GM12878 (cell line): Measurements from ENCODE around the gene NLRC3. TPM values are rescaled to one million over a fixed set of nuclear protein-coding genes. Genes with fewer than 3 reads are reported as not detected.
A peak's percentile ranks its signal among the peaks of the same experiment; 100 is the strongest.

Experiments
- ATF7 ChIP-seq: fragments of 450-650 bp; IDR thresholded peaks from 2 replicates; pipeline ENCODE4 v1.6.1; 2016; ENCODE audit warnings: low read depth, mild to moderate bottlenecking
- CHD4 ChIP-seq: fragments of 200-600 bp; sonication (generic); IDR thresholded peaks from 2 replicates; pipeline ENCODE4 v1.6.1; 2016; ENCODE audit warnings: mild to moderate bottlenecking
- DPF2 ChIP-seq: fragments of 450-650 bp; IDR thresholded peaks from 2 replicates; pipeline ENCODE4 v1.6.1; 2017; ENCODE audit warnings: mild to moderate bottlenecking
- HCFC1 ChIP-seq: fragments of 150-350 bp; IDR thresholded peaks from 2 replicates; pipeline ENCODE4 v1.6.1; 2014; ENCODE audit warnings: low read length
- HDAC6 ChIP-seq: fragments of 200-600 bp; sonication (generic); IDR thresholded peaks from one replicate; pipeline ENCODE4 v1.8.0; 2017; ENCODE audit warnings: antibody characterized with exemption; ENCODE audit not compliant: unreplicated experiment
- HDGF ChIP-seq: fragments of 450-650 bp; IDR thresholded peaks from 2 replicates; pipeline ENCODE4 v1.6.1; 2016; ENCODE audit warnings: antibody characterized with exemption
- KDM1A ChIP-seq: fragments of 200-600 bp; sonication (generic); IDR thresholded peaks from 2 replicates; pipeline ENCODE4 v1.6.1; 2016; ENCODE audit warnings: borderline replicate concordance
- MTA3 ChIP-seq: IDR thresholded peaks from 2 replicates; pipeline ENCODE4 v1.6.1; 2012; ENCODE audit warnings: low read length, inconsistent platforms, borderline replicate concordance
- SMARCA5 ChIP-seq: fragments of 450-650 bp; IDR thresholded peaks from 2 replicates; pipeline ENCODE4 v1.6.1; 2017; ENCODE audit warnings: mild to moderate bottlenecking
- YY1 ChIP-seq: IDR thresholded peaks from 2 replicates; pipeline ENCODE4 v1.6.1; 2011; ENCODE audit warnings: low read depth, mild to moderate bottlenecking, low read length
- ZNF274 ChIP-seq: IDR thresholded peaks from one replicate; pipeline ENCODE4 v1.8.0; 2011; ENCODE audit not compliant: insufficient read length, insufficient read depth
- ZSCAN29 ChIP-seq: fragments of 450-650 bp; IDR thresholded peaks from 2 replicates; pipeline ENCODE4 v1.6.1; 2017; ENCODE audit warnings: mild to moderate bottlenecking, moderate library complexity
- polyA plus RNA-seq, 11 experiments: library from polyadenylated mRNA; depleted of rRNA in 4 of 11; unstranded in 6 of 11; stranded (reverse) in 5 of 11; fragments of >200 nt; fragmentation: Nextera tagmentation in 4 of 11; fragmentation: Illumina TruSeq in 1 of 11; extraction: Ambion mirVana in 4 of 11; extraction: Trizol in 1 of 11; gene quantifications; 1 replicate in 1 of 11; 2 replicates in 10 of 11; pipeline versions ENCODE4 v1.2.1 to v1.2.3, GENCODE V29; 2011 to 2016; ENCODE audit warnings: inconsistent platforms in 2 of 11, missing spikeins in 2 of 11, low read depth in 1 of 11
- total RNA-seq, 4 experiments: library from RNA; depleted of rRNA in 3 of 4; stranded (reverse); fragments of >200 nt in 3 of 4; fragmentation: Illumina TruSeq in 1 of 4; extraction: Trizol in 1 of 4; gene quantifications; 2 replicates each; pipeline versions ENCODE4 v1.2.1 to v1.2.3, GENCODE V29; 2013 to 2021
- TF ChIP-seq, protein P1 (sequence below): fragments of 450-650 bp; IDR thresholded peaks from 2 replicates; pipeline ENCODE4 v1.6.1; 2017; ENCODE audit warnings: borderline replicate concordance
- TF ChIP-seq, protein P2 (sequence below): IDR thresholded peaks from 2 replicates; pipeline ENCODE4 v1.6.1; 2011; ENCODE audit warnings: low read depth, low read length, improper control_type of control experiment, borderline replicate concordance
- TF ChIP-seq, protein P3 (sequence below): fragments of 450-650 bp; formaldehyde crosslinking; IDR thresholded peaks from 2 replicates; pipeline ENCODE4 v1.4.0; 2022; ENCODE audit warnings: mild to moderate bottlenecking, moderate library complexity
- TF ChIP-seq, protein P4 (sequence below): IDR thresholded peaks from 2 replicates; pipeline ENCODE4 v1.6.1; 2011; ENCODE audit warnings: low read depth, mild to moderate bottlenecking, low read length, moderate library complexity, borderline replicate concordance; ENCODE audit errors: extremely low read depth
- TF ChIP-seq, protein P5 (sequence below): IDR thresholded peaks from 2 replicates; pipeline ENCODE4 v1.6.1; 2012; ENCODE audit warnings: low read depth, low read length, improper control_type of control experiment
- TF ChIP-seq, protein P6 (sequence below): fragments of 450-650 bp; IDR thresholded peaks from 2 replicates; pipeline ENCODE4 v1.6.1; 2017; ENCODE audit warnings: mild to moderate bottlenecking, low read depth, inconsistent platforms; ENCODE audit not compliant: poor library complexity, severe bottlenecking

Gene NLRC3
- total and polyA plus RNA-seq, 10 of the 15 experiments (the other 5 are each of a cell fraction or from before 2014, with no cell fraction given) = 2.2 to 17.8 (median 7.6) TPM

DNA sequence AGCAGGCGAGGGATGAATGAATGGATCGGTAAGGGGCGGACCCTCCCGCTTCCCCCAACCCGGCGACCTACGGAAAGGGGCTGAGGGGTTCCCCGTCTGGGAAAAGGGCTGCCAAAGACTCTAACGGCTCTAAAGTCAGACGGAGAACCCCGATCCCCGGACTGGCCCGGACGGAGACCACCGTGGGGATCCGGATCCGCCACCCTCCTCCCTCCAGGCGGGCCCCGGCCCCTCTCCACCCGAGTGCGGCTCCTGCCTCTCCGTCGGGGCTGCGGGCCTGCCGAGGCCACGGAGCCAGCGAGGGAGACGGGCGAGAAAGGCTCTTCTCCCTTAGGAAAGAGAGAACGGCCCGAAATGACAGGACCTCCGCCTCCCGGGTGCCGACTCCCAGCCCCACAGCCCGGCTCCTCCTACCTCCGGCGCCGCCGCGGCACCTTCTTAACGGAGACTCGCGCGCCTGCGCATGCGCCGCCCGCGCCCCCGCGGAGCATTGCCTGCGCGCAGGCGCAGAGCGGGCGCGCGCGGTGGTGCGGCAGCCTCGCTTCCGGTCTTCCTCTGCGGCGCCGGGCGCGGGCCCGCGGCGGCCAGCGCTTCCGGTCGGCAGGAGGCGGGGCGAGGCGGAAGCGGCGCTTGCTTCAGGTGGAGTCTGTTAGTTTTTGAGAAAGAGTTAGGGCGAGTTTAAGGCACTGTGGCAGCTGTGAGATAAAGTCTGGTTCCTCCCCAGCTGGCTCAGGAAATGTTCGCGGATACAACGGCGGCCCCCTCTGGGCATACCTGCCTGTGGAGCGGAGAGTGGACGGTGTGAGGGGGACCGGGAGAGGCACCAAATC, 34.2 kb upstream of the NLRC3 start, which contains the start of gene SLX4 (continued):
- no peak for TF ChIP-seq CHD4
- no peak for TF ChIP-seq MTA3
- TF ChIP-seq ATF7 = no peak
- TF ChIP-seq, protein P1, sequence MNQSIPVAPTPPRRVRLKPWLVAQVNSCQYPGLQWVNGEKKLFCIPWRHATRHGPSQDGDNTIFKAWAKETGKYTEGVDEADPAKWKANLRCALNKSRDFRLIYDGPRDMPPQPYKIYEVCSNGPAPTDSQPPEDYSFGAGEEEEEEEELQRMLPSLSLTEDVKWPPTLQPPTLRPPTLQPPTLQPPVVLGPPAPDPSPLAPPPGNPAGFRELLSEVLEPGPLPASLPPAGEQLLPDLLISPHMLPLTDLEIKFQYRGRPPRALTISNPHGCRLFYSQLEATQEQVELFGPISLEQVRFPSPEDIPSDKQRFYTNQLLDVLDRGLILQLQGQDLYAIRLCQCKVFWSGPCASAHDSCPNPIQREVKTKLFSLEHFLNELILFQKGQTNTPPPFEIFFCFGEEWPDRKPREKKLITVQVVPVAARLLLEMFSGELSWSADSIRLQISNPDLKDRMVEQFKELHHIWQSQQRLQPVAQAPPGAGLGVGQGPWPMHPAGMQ = no peak
- no peak for TF ChIP-seq ZSCAN29
- no peak for TF ChIP-seq KDM1A
- peak; percentile 65; the same call in 1 of the 2 replicates for TF ChIP-seq DPF2
- no peak for TF ChIP-seq HDGF
- TF ChIP-seq, protein P2, sequence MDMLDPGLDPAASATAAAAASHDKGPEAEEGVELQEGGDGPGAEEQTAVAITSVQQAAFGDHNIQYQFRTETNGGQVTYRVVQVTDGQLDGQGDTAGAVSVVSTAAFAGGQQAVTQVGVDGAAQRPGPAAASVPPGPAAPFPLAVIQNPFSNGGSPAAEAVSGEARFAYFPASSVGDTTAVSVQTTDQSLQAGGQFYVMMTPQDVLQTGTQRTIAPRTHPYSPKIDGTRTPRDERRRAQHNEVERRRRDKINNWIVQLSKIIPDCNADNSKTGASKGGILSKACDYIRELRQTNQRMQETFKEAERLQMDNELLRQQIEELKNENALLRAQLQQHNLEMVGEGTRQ = no peak
- peak; percentile 50 for TF ChIP-seq HCFC1
- TF ChIP-seq SMARCA5 = peak; percentile 75
- TF ChIP-seq, protein P3, sequence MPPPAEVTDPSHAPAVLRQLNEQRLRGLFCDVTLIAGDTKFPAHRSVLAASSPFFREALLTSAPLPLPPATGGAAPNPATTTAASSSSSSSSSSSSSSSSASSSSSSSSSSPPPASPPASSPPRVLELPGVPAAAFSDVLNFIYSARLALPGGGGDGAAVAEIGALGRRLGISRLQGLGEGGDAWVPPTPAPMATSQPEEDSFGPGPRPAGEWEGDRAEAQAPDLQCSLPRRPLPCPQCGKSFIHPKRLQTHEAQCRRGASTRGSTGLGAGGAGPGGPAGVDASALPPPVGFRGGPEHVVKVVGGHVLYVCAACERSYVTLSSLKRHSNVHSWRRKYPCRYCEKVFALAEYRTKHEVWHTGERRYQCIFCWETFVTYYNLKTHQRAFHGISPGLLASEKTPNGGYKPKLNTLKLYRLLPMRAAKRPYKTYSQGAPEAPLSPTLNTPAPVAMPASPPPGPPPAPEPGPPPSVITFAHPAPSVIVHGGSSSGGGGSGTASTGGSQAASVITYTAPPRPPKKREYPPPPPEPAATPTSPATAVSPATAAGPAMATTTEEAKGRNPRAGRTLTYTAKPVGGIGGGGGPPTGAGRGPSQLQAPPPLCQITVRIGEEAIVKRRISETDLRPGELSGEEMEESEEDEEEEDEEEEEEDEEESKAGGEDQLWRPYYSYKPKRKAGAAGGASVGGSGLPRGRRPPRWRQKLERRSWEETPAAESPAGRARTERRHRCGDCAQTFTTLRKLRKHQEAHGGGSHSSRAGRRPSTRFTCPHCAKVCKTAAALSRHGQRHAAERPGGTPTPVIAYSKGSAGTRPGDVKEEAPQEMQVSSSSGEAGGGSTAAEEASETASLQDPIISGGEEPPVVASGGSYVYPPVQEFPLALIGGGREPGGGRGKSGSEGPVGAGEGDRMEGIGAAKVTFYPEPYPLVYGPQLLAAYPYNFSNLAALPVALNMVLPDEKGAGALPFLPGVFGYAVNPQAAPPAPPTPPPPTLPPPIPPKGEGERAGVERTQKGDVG (CRISPR knock-in tag) = no peak
- TF ChIP-seq HDAC6 = no peak
- TF ChIP-seq, protein P4, sequence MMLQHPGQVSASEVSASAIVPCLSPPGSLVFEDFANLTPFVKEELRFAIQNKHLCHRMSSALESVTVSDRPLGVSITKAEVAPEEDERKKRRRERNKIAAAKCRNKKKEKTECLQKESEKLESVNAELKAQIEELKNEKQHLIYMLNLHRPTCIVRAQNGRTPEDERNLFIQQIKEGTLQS = peak; percentile 36; the same call in 1 of the 2 replicates
- TF ChIP-seq, protein P5, sequence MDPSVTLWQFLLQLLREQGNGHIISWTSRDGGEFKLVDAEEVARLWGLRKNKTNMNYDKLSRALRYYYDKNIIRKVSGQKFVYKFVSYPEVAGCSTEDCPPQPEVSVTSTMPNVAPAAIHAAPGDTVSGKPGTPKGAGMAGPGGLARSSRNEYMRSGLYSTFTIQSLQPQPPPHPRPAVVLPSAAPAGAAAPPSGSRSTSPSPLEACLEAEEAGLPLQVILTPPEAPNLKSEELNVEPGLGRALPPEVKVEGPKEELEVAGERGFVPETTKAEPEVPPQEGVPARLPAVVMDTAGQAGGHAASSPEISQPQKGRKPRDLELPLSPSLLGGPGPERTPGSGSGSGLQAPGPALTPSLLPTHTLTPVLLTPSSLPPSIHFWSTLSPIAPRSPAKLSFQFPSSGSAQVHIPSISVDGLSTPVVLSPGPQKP = peak; percentile 63
- no peak for TF ChIP-seq ZNF274
- TF ChIP-seq, protein P6, sequence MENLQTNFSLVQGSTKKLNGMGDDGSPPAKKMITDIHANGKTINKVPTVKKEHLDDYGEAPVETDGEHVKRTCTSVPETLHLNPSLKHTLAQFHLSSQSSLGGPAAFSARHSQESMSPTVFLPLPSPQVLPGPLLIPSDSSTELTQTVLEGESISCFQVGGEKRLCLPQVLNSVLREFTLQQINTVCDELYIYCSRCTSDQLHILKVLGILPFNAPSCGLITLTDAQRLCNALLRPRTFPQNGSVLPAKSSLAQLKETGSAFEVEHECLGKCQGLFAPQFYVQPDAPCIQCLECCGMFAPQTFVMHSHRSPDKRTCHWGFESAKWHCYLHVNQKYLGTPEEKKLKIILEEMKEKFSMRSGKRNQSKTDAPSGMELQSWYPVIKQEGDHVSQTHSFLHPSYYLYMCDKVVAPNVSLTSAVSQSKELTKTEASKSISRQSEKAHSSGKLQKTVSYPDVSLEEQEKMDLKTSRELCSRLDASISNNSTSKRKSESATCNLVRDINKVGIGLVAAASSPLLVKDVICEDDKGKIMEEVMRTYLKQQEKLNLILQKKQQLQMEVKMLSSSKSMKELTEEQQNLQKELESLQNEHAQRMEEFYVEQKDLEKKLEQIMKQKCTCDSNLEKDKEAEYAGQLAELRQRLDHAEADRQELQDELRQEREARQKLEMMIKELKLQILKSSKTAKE = no peak
- peak; percentile 22; the same call in 1 of the 2 replicates for TF ChIP-seq YY1
